ENCODE results near the gene PIGO. TPM values are rescaled to one million over a fixed set of nuclear protein-coding genes. Genes with fewer than 3 reads are reported as not detected.

PIGO gene
- total RNA-seq, 1 experiment from 2014 or later: 23.4 TPM

GRCh38 chr9:35074791-35075190 is 21.6 kb downstream of the PIGO start:
- no peak overlapping the region for H3K27ac Mint-ChIP-seq
- Histone ChIP-seq H3K27me3 (ENCODE audit: insufficient read depth, low read length) (no peaks in the 10 kb centered on the region), H2BK12ac (ENCODE audit: insufficient read length, low read depth, low read length) (no peak overlapping the region), H2AK5ac (ENCODE audit: insufficient read length, low read length) (no peak overlapping the region), H2BK5ac (ENCODE audit: insufficient read length, low read length) (no peak overlapping the region), H2BK120ac (ENCODE audit: low read depth, low read length, poor library complexity, severe bottlenecking) (no peak overlapping the region), H2AFZ (ENCODE audit: low read length) (no peak overlapping the region), H3K18ac (ENCODE audit: insufficient read length, low read depth, low read length) (no peak overlapping the region), H2BK15ac (ENCODE audit: low read depth, low read length) (no peak overlapping the region), H2BK20ac (ENCODE audit: low read depth, low read length, poor library complexity, severe bottlenecking) (no peak overlapping the region), H4K20me1 (ENCODE audit: control insufficient read depth, insufficient read depth, insufficient read length) (no peaks in the 10 kb centered on the region), H3K27ac (ENCODE audit: insufficient read length, low read depth, low read length) (no peak overlapping the region), H3K4me1 (ENCODE audit: insufficient read depth, low read length) (peaks cover 7% of the 10 kb centered on the region; the same call in 1 of the 2 replicates), H3K23ac (ENCODE audit: insufficient read length, low read depth, low read length) (no peak overlapping the region), H3K23me2 (ENCODE audit: insufficient read length, low read depth, low read length, poor library complexity, severe bottlenecking) (peaks cover 17% of the 10 kb centered on the region), H4K91ac (ENCODE audit: insufficient read length, low read depth, low read length) (no peak overlapping the region), H3K79me2 (ENCODE audit: insufficient read depth, low read length) (peaks cover 29% of the 10 kb centered on the region), H3K9ac (ENCODE audit: extremely low read depth, insufficient read length, low read length) (no peak overlapping the region), H3K79me1 (ENCODE audit: insufficient read depth, low read depth, low read length, poor library complexity, severe bottlenecking) (peaks cover 7% of the 10 kb centered on the region), H4K5ac (ENCODE audit: insufficient read length, low read depth, low read length) (no peak overlapping the region), H3K4ac (ENCODE audit: low read depth, low read length) (no peak overlapping the region), H3T11ph (ENCODE audit: low read length) (no peak overlapping the region), H4K8ac (replicated peaks; ENCODE audit: insufficient read length, low read depth, low read length) (no peak overlapping the region), H3K56ac (ENCODE audit: insufficient read length, low read depth, low read length) (no peak overlapping the region), H3K9me3 (ENCODE audit: control insufficient read depth, low read depth, low read length) (no peaks in the 10 kb centered on the region), H3K4me2 (ENCODE audit: insufficient read depth, insufficient read length, low read length) (no peak overlapping the region), H3K14ac (ENCODE audit: insufficient read depth, low read length) (no peak overlapping the region)
- H3K4me1 Mint-ChIP-seq: peaks cover 29 to 31% of the 10 kb centered on the region in 2 experiments
- TF ChIP-seq CTCF (conservative IDR thresholded peaks at IDR 0.05): no peak
- no peaks in the 10 kb centered on the region; the same call in 1 of the 2 replicates for H3K27me3 Mint-ChIP-seq (ENCODE audit: low read depth)
- H3K4me3 Mint-ChIP-seq: no peak overlapping the region
- no peaks in the 10 kb centered on the region for H3K9me3 Mint-ChIP-seq
- peaks cover 47 to 73% (median 68%) of the 10 kb centered on the region in 3 experiments for H3K36me3 Mint-ChIP-seq (ENCODE audit: insufficient read depth in 1 of 3, low read depth in 3 of 3)
- DNase-seq: no peak
- WGBS (ENCODE audit: extremely low coverage, insufficient read length, low lambda C conversion rate): no CpG with 5 or more reads among the region's 8 CpGs

All from H9 (cell line).